Activated CD8-positive, alpha-beta T cell treated with anti-CD3 and anti-CD28 coated beads, Interleukin-2, amount 10 ng/mL, durations not matched to agents 7 days and 5 days (primary cell): ENCODE measurements around the gene FTL. TPM values are rescaled to one million over a fixed set of nuclear protein-coding genes. Genes with fewer than 3 reads are reported as not detected.

Experiments
- ATAC-seq: fragments of 150-1000 bp; cut with Tn5 transposase; one replicate; pipeline ENCODE4 v1.10.0; 2021; ENCODE audit warnings: moderate library complexity
- CTCF ChIA-PET: fragments of 350-600 bp; sonication (Branson Sonifier 250); formaldehyde crosslinking; loops from one replicate; lab custom pipeline; 2021; ENCODE audit warnings: antibody characterized with exemption; lab: Charles Lee
- POLR2A ChIA-PET: fragments of 350-600 bp; sonication (Branson Sonifier 250); formaldehyde crosslinking; loops from one replicate; lab custom pipeline; 2021; ENCODE audit warnings: antibody characterized with exemption; lab: Charles Lee
- DNase-seq: peaks from one replicate; pipeline ENCODE4 v3.0.0-alpha.2; 2020
- H3K27ac Mint-ChIP-seq: one replicate; pipeline ENCODE4 v1.8.0; 2021; ENCODE audit warnings: mild to moderate bottlenecking, mixed read lengths
- H3K27me3 Mint-ChIP-seq: one replicate; pipeline ENCODE4 v1.8.0; 2021; ENCODE audit warnings: low read depth, mixed read lengths
- H3K36me3 Mint-ChIP-seq: one replicate; pipeline ENCODE4 v1.8.0; 2021; ENCODE audit warnings: low read depth, mixed read lengths
- H3K4me1 Mint-ChIP-seq: one replicate; pipeline ENCODE4 v1.8.0; 2021; ENCODE audit warnings: low read depth, mixed read lengths
- H3K4me3 Mint-ChIP-seq: one replicate; pipeline ENCODE4 v1.8.0; 2021; ENCODE audit warnings: mild to moderate bottlenecking, mixed read lengths
- H3K9me3 Mint-ChIP-seq: one replicate; pipeline ENCODE4 v1.8.0; 2022; ENCODE audit warnings: mixed read lengths; ENCODE audit not compliant: insufficient read depth
- microRNA-seq: library from miRNA; unstranded; fragments of <30 nt; microRNA quantifications from one replicate; pipeline ENCODE4 v1.2.0, GENCODE V29; 2022
- total RNA-seq, 2 experiments: library from RNA; stranded (reverse); gene quantifications; one replicate each; pipeline ENCODE4 v1.2.3, GENCODE V29; 2021

Gene FTL
- total RNA-seq, 2 experiments from 2014 or later: 971 to 1,027 TPM

GRCh38 chr19:49011194-49011593, 46.1 kb downstream of the FTL start:
- CTCF ChIA-PET: no interaction called here
- DNase-seq: no peak
- Mint-ChIP-seq H3K4me1 (no peaks in the 10 kb centered on the region), H3K4me3 (no peak overlapping the region), H3K9me3 (no peaks in the 10 kb centered on the region), H3K27me3 (no peaks in the 10 kb centered on the region), H3K27ac (no peak overlapping the region), H3K36me3 (peaks cover 35% of the 10 kb centered on the region)
- ATAC-seq: no peak
- POLR2A ChIA-PET: no interaction called here

- no peak for ATAC-seq
- peaks cover 26% of the 10 kb centered on the region for H3K36me3 Mint-ChIP-seq
These were observed 49.2 kb downstream of the FTL start for GRCh38 chr19:49014123-49014869.

GRCh38 chr19:49014870-49015255, 49.8 kb downstream of the FTL start:
- Mint-ChIP-seq H3K36me3 (peaks cover 23% of the 10 kb centered on the region), H3K4me3 (no peak overlapping the region), H3K27me3 (peaks cover 7% of the 10 kb centered on the region), H3K9me3 (no peaks in the 10 kb centered on the region), H3K27ac (no peak overlapping the region), H3K4me1 (peaks cover 23% of the 10 kb centered on the region)
- ATAC-seq (no peak), DNase-seq (no peak)
- POLR2A ChIA-PET: no interaction called here
- CTCF ChIA-PET: interaction anchor here (1.5 to 1.7 kb wide), 2 partner anchors 15 to 21 kb away, joined by 6 to 9 read pairs; partner anchors contain the start of genes GYS1 and RUVBL2

More at GRCh38 chr19:49014123-49014869, 49.2 kb downstream of the FTL start:
- H3K9me3 Mint-ChIP-seq: no peaks in the 10 kb centered on the region
- H3K4me1 Mint-ChIP-seq: peaks cover 19% of the 10 kb centered on the region
- DNase-seq: no peak
- CTCF ChIA-PET: interaction anchor here (1.5 to 1.7 kb wide), 2 partner anchors 15 to 21 kb away, joined by 6 to 9 read pairs; partner anchors contain the start of genes GYS1 and RUVBL2
- no peak overlapping the region for H3K27ac Mint-ChIP-seq
- peaks cover 6% of the 10 kb centered on the region for H3K27me3 Mint-ChIP-seq
- H3K4me3 Mint-ChIP-seq: no peak overlapping the region
- POLR2A ChIA-PET: no interaction called here

GRCh38 chr19:49016067-49016839, 51.1 kb downstream of the FTL start:
- Mint-ChIP-seq H3K4me3 (no peak overlapping the region), H3K36me3 (peaks cover 20% of the 10 kb centered on the region), H3K9me3 (no peaks in the 10 kb centered on the region), H3K27ac (no peak overlapping the region), H3K4me1 (peaks cover 35% of the 10 kb centered on the region), H3K27me3 (peaks cover 8% of the 10 kb centered on the region)
- ChIA-PET CTCF (interaction anchor here (0.8 to 4.3 kb wide), 2 partner anchors 17 to 23 kb away, joined by 3 to 26 read pairs; partner anchors contain the start of genes GYS1 and RUVBL2), POLR2A (no interaction called here)
- DNase-seq (no peak), ATAC-seq (no peak)

Small RNAs within 50 kb of the gene (microRNA-seq; reads per million reads assigned to microRNA genes)
- gene MIR6798: not detected

Other genes with a start within 250 kb of the FTL start
- gene MAMSTR, start 245.6 kb upstream of the FTL start, total RNA-seq: 1 to 10 TPM in 1 of 2 experiments, under 1 TPM in 1; 0.79 to 1.3 TPM
- gene RASIP1, start 224.7 kb upstream of the FTL start, total RNA-seq: under 1 TPM; 0.26 to 0.42 TPM
- not detected for gene IZUMO1, start 218.4 kb upstream of the FTL start, total RNA-seq
- gene FUT1, start 212.7 kb upstream of the FTL start, total RNA-seq: under 1 TPM; 0.16 to 0.26 TPM
- not detected for gene FGF21, start 209.8 kb upstream of the FTL start, total RNA-seq
- 10 to 100 TPM; 47.2 to 48.6 TPM for gene BCAT2, start 154.3 kb upstream of the FTL start, total RNA-seq
- gene HSD17B14, start 128.8 kb upstream of the FTL start, total RNA-seq: 1 to 10 TPM in 1 of 2 experiments, under 1 TPM in 1; 0.89 to 1.1 TPM
- 1 to 10 TPM; 4.4 to 4.6 TPM for gene PLEKHA4, start 96.7 kb upstream of the FTL start, total RNA-seq
- gene PPP1R15A, start 92.9 kb upstream of the FTL start, total RNA-seq: 100 to 1,000 TPM; 104 to 124 TPM
- not detected for gene TULP2, start 66.6 kb upstream of the FTL start, total RNA-seq
- gene NUCB1, start 65.0 kb upstream of the FTL start, total RNA-seq: 100 to 1,000 TPM; 229 to 236 TPM
- 1 to 10 TPM; 1.6 to 1.9 TPM for gene DHDH, start 31.6 kb upstream of the FTL start, total RNA-seq
- gene BAX, start 10.4 kb upstream of the FTL start, total RNA-seq: 100 to 1,000 TPM; 336 to 350 TPM
- gene GYS1, start 28.0 kb downstream of the FTL start, total RNA-seq: 10 to 100 TPM; 54.7 to 57.9 TPM
- gene RUVBL2, start 28.6 kb downstream of the FTL start, total RNA-seq: 100 to 1,000 TPM; 105 to 106 TPM
- not detected for gene LHB, start 51.8 kb downstream of the FTL start, total RNA-seq
- gene CGB3, start 59.0 kb downstream of the FTL start, total RNA-seq: not detected
- not detected for gene CGB2, start 66.6 kb downstream of the FTL start, total RNA-seq
- not detected for gene CGB1, start 71.6 kb downstream of the FTL start, total RNA-seq
- gene CGB5, start 78.5 kb downstream of the FTL start, total RNA-seq: not detected
- gene CGB8, start 83.8 kb downstream of the FTL start, total RNA-seq: not detected
- gene CGB7, start 92.4 kb downstream of the FTL start, total RNA-seq: not detected
- gene NTF4, start 99.5 kb downstream of the FTL start, total RNA-seq: not detected
- gene KCNA7, start 107.4 kb downstream of the FTL start, total RNA-seq: not detected
- 100 to 1,000 TPM; 177 to 193 TPM for gene SNRNP70, start 120.1 kb downstream of the FTL start, total RNA-seq
- 1 to 10 TPM; 3.7 to 6.3 TPM for gene LIN7B, start 149.1 kb downstream of the FTL start, total RNA-seq
- 1 to 10 TPM in 1 of 2 experiments, under 1 TPM in 1; 0.92 to 1.0 TPM for gene C19orf73, start 153.8 kb downstream of the FTL start, total RNA-seq
- gene PPFIA3, start 154.2 kb downstream of the FTL start, total RNA-seq: 1 to 10 TPM; 1.8 to 2.2 TPM
- not detected for gene HRC, start 190.1 kb downstream of the FTL start, total RNA-seq
- not detected for gene TRPM4, start 192.5 kb downstream of the FTL start, total RNA-seq